Stomach (tissue), 4 donors: ENCODE data around the gene C1orf226.

Experiments used
- POLR2A ChIP-seq, 4 donors: fragments of 450-650 bp; IDR thresholded peaks; one replicate each; pipeline ENCODE4 v1.6.1; 2016; ENCODE audit warnings: antibody characterized with exemption in 4 of 4, control low read depth in 2 of 4, mild to moderate bottlenecking in 1 of 4, moderate library complexity in 1 of 4
- TF ChIP-seq, protein P1 (sequence below), 7 experiments: fragments of 450-650 bp in 4 of 7; fragments of 200-600 bp in 3 of 7; sonication (generic) in 3 of 7; IDR thresholded peaks; one replicate each; pipeline ENCODE4 v1.5.1; 2016 to 2019; ENCODE audit warnings: antibody characterized with exemption in 7 of 7, control low read depth in 2 of 7, mild to moderate bottlenecking in 1 of 7

DNA sequence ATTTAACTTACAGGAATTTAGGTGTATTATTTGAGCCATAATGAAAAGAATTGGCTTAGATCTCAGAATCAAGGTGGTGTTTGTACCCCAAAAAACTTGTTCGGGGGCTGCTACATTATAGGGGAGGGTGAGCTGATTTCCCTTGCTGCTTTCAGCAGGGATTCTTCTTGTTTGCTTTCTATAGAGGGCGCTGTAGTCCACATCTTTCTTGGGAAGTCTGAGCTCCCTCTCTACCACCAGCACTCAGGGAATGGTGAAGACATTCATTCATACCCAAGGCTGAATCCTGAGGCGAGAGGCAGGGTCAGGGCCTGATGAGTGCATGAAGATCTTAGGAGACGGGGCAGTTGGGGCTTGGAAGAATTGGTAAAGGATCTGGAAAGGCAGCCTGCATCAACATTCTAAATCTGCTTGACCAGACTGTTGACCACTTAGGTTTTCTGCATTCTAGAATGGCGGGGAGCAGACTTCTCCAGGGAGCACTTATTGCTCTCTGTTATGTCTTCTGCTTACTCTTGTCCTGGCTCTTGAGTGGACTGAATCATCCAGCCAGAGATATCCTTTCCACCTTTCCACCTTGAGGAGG, 23.8 kb upstream of the C1orf226 start:
- TF ChIP-seq, protein P1, sequence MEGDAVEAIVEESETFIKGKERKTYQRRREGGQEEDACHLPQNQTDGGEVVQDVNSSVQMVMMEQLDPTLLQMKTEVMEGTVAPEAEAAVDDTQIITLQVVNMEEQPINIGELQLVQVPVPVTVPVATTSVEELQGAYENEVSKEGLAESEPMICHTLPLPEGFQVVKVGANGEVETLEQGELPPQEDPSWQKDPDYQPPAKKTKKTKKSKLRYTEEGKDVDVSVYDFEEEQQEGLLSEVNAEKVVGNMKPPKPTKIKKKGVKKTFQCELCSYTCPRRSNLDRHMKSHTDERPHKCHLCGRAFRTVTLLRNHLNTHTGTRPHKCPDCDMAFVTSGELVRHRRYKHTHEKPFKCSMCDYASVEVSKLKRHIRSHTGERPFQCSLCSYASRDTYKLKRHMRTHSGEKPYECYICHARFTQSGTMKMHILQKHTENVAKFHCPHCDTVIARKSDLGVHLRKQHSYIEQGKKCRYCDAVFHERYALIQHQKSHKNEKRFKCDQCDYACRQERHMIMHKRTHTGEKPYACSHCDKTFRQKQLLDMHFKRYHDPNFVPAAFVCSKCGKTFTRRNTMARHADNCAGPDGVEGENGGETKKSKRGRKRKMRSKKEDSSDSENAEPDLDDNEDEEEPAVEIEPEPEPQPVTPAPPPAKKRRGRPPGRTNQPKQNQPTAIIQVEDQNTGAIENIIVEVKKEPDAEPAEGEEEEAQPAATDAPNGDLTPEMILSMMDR (IDR thresholded peaks at IDR 0.05), result peak in 3 of 7 experiments; percentile 22 to 29 (median 29)
- no peak for TF ChIP-seq POLR2A (IDR thresholded peaks at IDR 0.05)
